NK-92 (cell line): ENCODE data around the gene PLXNA4.

Source experiments
- DNase-seq: peaks from one replicate; lab custom pipeline; 2025; ENCODE audit not compliant: unreplicated experiment; lab: John Stamatoyannopoulos, UW

Gene PLXNA4

DNA sequence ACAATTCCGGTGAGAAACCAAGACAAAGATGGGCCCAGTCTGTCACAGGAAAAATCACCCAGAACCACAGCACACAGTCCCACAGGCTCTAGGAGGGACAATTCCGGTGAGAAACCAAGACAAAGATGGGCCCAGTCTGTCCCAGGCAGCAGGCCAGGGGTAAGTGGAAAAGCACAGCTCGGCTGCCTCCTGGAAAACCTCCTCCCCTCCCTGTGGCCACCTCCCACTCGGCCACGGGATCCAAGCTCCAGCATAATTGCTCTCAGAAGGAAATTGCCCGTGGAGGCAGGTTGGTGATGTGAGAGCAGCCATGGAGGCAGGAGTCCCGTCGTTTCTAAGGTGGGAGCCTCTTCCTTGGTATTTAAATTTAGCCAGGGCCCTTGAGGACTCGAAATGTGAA is 95.7 kb downstream of the PLXNA4 start:
- no peak for DNase-seq

DNA sequence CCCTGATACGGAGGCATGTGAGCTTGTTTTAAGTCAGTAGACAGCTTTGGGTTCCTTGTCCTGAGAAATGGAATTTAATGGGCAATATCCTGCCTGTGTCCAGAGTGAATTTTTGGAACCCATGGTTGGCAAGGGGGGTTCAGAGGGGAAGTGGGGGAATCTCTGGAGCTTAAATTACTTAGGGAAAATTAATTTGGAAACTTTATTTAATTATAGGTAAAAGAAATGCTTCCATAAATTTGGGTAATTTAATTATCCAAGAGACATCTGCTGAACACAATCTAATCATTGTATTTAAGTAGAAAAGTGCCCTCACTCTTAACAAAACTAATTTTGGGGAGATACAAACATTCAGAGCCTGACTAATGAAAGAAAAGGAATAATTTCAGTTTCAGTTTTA is 99.7 kb downstream of the PLXNA4 start:
- DNase-seq: no peak

GRCh38 chr7:132475669-132476116 is 100.6 kb downstream of the PLXNA4 start:
- DNase-seq: no peak

- no peak for DNase-seq
Measured at GRCh38 chr7:132475037-132475668, 101.1 kb downstream of the PLXNA4 start.

DNA sequence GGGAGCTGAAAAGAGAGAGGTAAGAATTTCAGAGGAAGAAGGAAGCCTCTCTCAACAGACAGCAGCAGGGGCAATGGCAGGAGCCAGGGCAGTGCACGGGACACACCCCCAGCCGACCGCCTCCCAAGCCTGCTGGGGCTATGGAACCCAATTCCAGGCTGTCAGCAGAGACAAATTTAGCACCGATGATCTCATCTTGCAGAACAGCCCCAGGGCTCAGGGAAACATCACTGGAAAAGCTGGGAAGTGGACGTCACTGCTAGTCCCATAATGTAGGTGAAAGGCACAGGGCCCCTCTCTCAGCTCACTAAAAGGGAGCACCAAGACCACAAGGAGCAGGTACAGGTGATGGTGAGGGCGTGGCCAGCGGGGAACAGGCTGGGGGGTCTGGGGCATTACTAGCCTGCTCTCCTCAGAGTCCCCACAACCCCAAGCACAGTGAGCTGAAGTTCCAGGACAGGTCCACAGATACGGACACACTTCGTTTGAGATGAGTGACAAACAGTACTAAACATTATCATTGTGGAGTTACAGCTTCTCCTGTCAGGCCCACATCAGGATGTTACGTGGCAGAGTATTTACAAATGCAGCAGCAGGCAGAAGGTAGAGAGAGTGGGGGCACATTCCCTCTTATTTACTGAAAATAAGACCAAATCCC is 103.7 kb downstream of the PLXNA4 start:
- no peak for DNase-seq

GRCh38 chr7:132471515-132471914 is 104.8 kb downstream of the PLXNA4 start:
- DNase-seq: no peak

GRCh38 chr7:132469681-132470080 is 106.6 kb downstream of the PLXNA4 start:
- DNase-seq: no peak

- no peak for DNase-seq
Measured at GRCh38 chr7:132469264-132469663, 107.0 kb downstream of the PLXNA4 start.

DNA sequence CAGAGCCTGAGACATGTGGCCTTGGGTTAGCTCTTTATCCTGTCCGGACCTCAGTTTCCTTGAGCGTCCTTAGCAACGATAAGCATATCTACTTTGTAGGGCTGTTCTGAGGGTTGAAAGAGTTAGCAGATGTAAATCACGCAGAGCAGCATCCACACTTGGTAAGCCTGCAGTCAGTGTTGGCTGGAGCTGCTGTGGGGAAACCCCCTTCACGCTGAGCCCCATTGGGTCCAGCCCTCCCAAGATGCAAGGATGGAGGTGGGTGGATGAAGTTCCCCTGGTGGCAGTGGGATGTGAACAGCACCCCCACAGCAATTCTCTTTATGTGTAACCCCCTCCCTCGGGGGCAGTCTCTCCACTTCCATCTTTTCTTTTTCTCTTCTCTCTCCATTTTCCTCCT is 109.9 kb downstream of the PLXNA4 start:
- no peak for DNase-seq

GRCh38 chr7:132465516-132465915 is 110.8 kb downstream of the PLXNA4 start:
- DNase-seq: no peak

DNA sequence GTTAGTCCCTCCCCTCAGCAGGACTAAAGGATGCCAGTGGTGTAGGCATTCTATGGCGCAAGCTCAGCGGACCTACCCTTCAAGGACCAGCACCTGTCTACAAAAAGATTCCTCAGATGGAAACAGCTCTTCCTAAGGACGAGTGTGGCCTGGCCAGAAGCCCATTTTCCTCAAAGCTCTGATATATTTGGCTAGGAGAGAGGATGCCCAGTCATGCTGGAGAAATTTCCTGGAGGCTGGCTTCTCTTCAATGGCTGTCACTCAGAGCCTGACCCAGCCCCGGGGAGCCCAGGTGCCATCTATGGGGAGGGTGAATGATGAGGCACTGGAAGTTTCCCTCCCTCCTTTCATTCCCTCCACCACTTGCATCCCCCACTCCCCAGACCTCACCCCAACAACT is 111.5 kb downstream of the PLXNA4 start:
- DNase-seq: no peak

DNA sequence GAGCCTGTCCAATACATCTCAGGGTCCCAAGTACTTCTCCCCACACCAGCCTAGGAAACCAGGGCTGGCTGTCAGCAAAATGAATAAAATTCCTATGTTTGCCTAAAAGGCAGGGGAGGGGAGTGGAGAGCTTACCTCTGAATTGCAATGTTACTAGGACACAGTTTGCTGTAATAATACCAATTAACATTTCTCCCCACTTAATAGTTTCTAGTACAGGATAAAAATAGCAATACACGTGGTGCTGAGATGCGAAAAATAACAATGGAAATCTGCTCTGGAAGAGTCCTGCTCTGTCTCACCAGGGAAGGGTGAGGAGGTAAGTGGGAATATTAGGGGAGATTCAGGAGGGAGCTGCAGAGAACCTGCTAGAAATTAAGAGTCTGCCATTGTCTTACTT is 112.3 kb downstream of the PLXNA4 start:
- DNase-seq: no peak

DNA sequence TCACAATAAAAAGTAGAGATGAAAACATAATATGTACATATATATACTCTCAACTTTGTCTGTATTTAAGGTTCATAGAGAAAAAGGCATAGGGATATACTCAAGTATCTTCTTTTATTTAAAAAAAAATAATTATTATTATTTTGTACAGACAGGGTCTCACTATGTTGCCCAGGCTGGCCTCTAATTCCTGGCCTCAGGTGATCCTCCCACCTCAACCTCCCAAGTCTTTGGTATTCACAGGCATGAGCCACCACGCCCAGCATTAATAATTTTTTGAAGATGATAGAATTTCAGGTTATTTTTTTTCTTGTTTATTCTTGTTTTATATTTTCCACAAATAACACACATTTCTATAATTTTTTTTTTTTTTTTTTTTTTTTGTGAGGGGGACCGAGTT is 113.8 kb downstream of the PLXNA4 start:
- no peak for DNase-seq

DNA sequence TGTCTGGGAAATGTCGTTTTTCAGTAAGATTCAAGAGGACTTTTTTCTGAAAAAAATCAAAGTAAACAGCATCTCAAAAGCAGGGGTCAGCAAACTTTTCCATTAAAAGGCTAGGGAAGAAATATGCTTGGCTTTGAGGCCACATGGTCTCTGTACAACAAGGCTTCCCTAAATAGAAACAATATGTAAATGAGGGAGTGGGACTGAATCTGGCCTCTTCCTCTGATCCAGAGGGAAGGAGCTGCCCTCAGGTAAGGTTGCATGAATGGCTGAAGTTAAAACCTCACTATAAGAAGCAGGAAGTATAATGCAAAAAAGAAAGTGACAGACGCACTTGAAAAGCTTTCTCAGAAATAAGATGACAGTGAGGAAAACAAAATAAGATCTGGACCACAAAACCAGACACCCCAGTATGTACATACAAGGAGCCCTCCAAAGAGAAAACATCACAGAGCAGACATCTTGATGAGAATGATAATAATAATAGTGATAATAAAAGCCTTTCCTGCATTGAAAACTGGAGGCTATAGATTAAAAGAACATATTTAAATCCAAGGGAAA is 115.2 kb downstream of the PLXNA4 start:
- DNase-seq: no peak

DNA sequence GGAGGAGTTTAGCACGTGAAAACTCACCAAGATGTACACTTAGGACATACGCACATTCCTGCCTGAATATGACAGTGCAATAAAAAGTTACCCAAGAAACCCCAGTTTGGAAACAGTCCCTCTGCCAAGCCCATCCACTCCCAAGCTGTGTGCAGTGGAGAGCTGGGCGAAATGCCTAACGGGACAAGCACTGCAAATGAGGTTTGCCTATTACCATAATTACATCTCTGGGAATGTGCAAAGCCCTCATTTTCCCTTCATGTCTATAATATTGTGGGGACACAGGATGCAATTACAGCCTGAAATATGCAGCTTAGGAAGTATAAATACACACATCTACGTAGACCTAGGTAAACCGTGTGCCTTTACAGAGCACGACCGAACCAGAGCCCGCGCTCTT is 117.5 kb downstream of the PLXNA4 start:
- no peak for DNase-seq

GRCh38 chr7:132457658-132458057 is 118.6 kb downstream of the PLXNA4 start:
- DNase-seq: no peak

DNA sequence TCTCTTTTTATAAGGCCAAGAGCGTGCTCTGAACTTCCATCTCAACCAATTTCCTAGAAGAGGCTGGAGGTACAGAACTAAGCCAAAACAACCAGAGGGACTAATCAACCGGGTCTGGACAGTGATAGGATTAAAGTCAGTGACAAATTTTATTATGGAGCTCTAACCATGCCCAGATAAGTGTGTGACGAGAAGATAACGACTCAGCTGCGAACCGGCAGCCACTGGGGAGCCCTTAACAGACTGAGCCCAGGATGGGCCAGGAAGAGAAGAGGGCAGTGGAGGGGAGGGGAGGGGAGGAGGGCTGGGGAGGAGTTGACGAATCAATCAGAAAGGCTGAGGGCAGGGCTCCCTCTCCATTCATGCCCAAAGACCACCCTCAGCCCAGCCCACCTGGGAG is 119.9 kb downstream of the PLXNA4 start:
- no peak for DNase-seq

GRCh38 chr7:132455378-132455777 is 120.9 kb downstream of the PLXNA4 start:
- DNase-seq: no peak

DNA sequence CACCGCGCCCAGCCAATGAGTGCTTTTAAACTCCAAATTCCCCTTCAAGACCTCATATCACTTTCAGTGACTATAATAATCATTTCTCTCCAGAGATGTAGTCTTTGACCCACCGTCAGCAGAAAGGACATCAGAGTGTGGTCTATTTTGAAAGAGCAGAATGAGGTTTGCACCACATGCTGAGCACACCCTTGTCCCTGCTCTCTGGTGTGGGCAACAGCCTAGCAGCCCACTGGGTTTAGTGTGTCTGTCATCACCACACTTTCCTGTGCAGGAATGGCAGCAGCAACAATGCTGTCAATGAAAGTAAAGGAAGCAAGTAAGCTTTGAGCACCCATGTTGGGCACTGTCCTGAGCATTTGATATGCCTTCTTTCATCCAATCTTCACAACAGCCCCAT is 122.4 kb downstream of the PLXNA4 start:
- no peak for DNase-seq

GRCh38 chr7:132451161-132451560 is 125.1 kb downstream of the PLXNA4 start:
- no peak for DNase-seq

DNA sequence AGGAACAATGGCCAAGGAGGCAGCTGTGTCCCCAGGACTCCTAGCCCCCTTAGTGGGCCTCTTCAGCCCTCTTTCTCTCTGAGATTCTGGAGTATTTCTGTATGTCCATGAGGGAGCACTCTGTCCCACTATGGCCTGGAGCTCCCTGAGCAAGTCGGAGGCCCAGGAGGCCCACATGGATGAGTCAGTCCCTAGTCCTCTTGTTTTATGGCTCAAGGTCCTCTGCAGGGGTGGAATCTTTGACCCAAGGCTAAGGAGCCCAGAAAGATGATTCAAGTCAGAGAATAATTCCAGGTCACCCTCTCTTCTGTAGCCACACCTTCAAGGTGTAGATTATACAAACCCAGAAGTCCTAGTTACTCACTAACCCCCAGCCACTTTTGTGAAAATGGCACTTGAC is 125.6 kb downstream of the PLXNA4 start:
- no peak for DNase-seq

DNA sequence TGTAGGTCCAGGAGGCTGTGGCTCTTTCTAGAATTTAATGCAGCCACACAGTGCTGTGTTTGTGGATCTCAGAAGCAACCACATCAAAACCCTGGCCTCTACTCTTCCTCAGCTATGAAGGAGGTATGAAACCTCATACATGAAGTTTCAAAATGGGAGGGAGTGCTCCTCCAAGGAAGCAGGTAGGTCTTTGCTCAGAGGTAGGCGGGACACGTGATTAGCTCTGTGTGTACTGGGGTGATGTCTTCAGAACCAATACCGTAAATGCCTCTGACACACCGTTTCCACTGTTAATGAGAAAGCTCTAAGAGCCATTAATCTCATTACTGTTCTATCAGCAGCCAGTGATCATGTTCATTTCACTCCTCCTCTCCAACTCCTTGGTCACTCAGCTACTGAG is 126.1 kb downstream of the PLXNA4 start:
- DNase-seq: no peak
